Measurements from ENCODE around the gene KRTAP5-3. TPM values are rescaled to one million over a fixed set of nuclear protein-coding genes. Genes with fewer than 3 reads are reported as not detected.

The KRTAP5-3 gene
- total and polyA plus RNA-seq, 2 donors (not counting 3 experiments of a cell fraction or from before 2014, with no cell fraction given): not detected

GRCh38 chr11:1655168-1656060, 47.2 kb upstream of the KRTAP5-3 start:
- Histone ChIP-seq H3K4me2 (ENCODE audit: insufficient read depth, low read length) (no peak overlapping the region), H3K4me1 (ENCODE audit: control insufficient read depth, extremely low read depth, insufficient read depth, low read length) (peaks cover 2% of the 10 kb centered on the region), H2AFZ (ENCODE audit: low read depth, low read length) (no peak overlapping the region), H3K9ac (replicated peaks; ENCODE audit: extremely low read depth, insufficient read depth, low read length) (no peak overlapping the region), H4K20me1 (replicated peaks; ENCODE audit: control insufficient read depth, extremely low read depth, insufficient read depth, low read length) (no peaks in the 10 kb centered on the region), H3K4me3 (replicated peaks in 1 of 3; ENCODE audit: insufficient read depth in 1 of 3, low read depth in 1 of 3, low read length in 3 of 3) (no peak overlapping the region), H3K27ac (ENCODE audit: insufficient read depth, low read depth, low read length) (no peak overlapping the region), H3K9me1 (replicated peaks; ENCODE audit: control insufficient read depth, extremely low read depth, insufficient read depth, low read length) (no peaks in the 10 kb centered on the region), H3K9me3 (replicated peaks; ENCODE audit: control insufficient read depth, insufficient read depth, low read length) (no peaks in the 10 kb centered on the region), H3K79me2 (ENCODE audit: control insufficient read depth, insufficient read depth, low read length) (no peaks in the 10 kb centered on the region), H3K36me3 (ENCODE audit: control insufficient read depth in 2 of 2, extremely low read depth in 1 of 2, insufficient read depth in 2 of 2, low read length in 2 of 2) (no peaks in the 10 kb centered on the region), H3K27me3 (ENCODE audit: control insufficient read depth in 2 of 2, insufficient read depth in 2 of 2, low read length in 2 of 2) (peaks cover 0 to 4% of the 10 kb centered on the region in 2 experiments)
- intact Hi-C loops (cut with micrococcal nuclease): no loop called here
- BruUV-seq (replicated peaks): no TSS peak
- DNase-seq (ENCODE audit: low read depth, low spot score): no peak
- no peak for FAIRE-seq
- dilution Hi-C loops (cut with MboI; ENCODE audit: extremely low pct_ligation_motif_present, low sequenced_read_pairs): no loop called here
- POLR2A ChIA-PET: no interaction called here
- CTCF ChIA-PET: interaction anchor here (1.0 to 6.0 kb wide), 6 partner anchors 37 to 501 kb away, joined by 6 to 337 read pairs (median 138); partner anchors contain the start of gene SYT8
- no peak for TF ChIP-seq POLR2A (IDR thresholded peaks at IDR 0.05; ENCODE audit: low read depth, low read length)
- no peak for TF ChIP-seq EZH2 (IDR thresholded peaks at IDR 0.05; ENCODE audit: borderline replicate concordance, low read depth, low read length, severe bottlenecking)
- no peak for TF ChIP-seq JUN (IDR thresholded peaks at IDR 0.05; ENCODE audit: borderline replicate concordance, insufficient read depth, insufficient read length, low read depth)
- TF ChIP-seq GATA2 (IDR thresholded peaks at IDR 0.05; ENCODE audit: insufficient read depth, insufficient read length, low read depth, low read length): no peak
- TF ChIP-seq POLR2AphosphoS5 (IDR thresholded peaks at IDR 0.05; ENCODE audit: insufficient read depth, low read depth, low read length): no peak
- no peak for TF ChIP-seq CTCF (IDR thresholded peaks at IDR 0.05; ENCODE audit: extremely low read depth in 1 of 2, insufficient read depth in 1 of 2, low read depth in 1 of 2, low read length in 2 of 2)
- TF ChIP-seq MAX (IDR thresholded peaks at IDR 0.05; ENCODE audit: insufficient read depth, insufficient read length): no peak
- TF ChIP-seq MYC (IDR thresholded peaks at IDR 0.05; ENCODE audit: low read depth, low read length): no peak
